Tibial nerve (tissue), 4 donors: ENCODE results near the gene FMN2. TPM values are rescaled to one million over a fixed set of nuclear protein-coding genes. Genes with fewer than 3 reads are reported as not detected.

Experiments used
- DNase-seq, 2 donors: peaks; one replicate each; pipeline ENCODE4 v3.0.0-alpha.2; 2019; ENCODE audit warnings: low spot score in 2 of 2
- H3K27ac ChIP-seq, 4 donors: fragments of 200-600 bp; sonication (generic) in 3 of 4; one replicate each; pipeline ENCODE4 v1.5.1; 2017 to 2019; ENCODE audit warnings: mild to moderate bottlenecking in 1 of 4
- H3K27me3 ChIP-seq, 2 donors: fragments of 200-600 bp; sonication (generic) in 1 of 2; one replicate each; pipeline versions ENCODE4 v1.5.1 to v1.6.0; 2017 to 2019
- H3K36me3 ChIP-seq, 3 donors: fragments of 200-600 bp; sonication (generic); one replicate each; pipeline ENCODE4 v1.5.1; 2018 to 2019
- H3K4me1 ChIP-seq, 4 donors: fragments of 200-600 bp; sonication (generic) in 3 of 4; one replicate each; pipeline ENCODE4 v1.5.1; 2017 to 2019
- H3K4me3 ChIP-seq, 4 donors: fragments of 200-600 bp; sonication (generic) in 3 of 4; one replicate each; pipeline ENCODE4 v1.5.1; 2017 to 2019; ENCODE audit warnings: mild to moderate bottlenecking in 1 of 4, moderate library complexity in 1 of 4
- H3K9me3 ChIP-seq, 4 donors: fragments of 200-600 bp; sonication (generic) in 3 of 4; one replicate each; pipeline ENCODE4 v1.5.1; 2017 to 2019
- CTCF ChIP-seq, 5 experiments: fragments of 200-600 bp in 3 of 5; fragments of 450-650 bp in 2 of 5; sonication (generic) in 3 of 5; IDR thresholded peaks; one replicate each; pipeline ENCODE4 v1.5.1; 2016 to 2019; ENCODE audit warnings: antibody characterized with exemption in 5 of 5, mild to moderate bottlenecking in 3 of 5, moderate library complexity in 2 of 5
- EP300 ChIP-seq, 2 donors: sonication (generic); formaldehyde crosslinking; IDR thresholded peaks; one replicate each; pipeline ENCODE4 v1.6.1; 2017; ENCODE audit warnings: antibody characterized with exemption in 2 of 2, mild to moderate bottlenecking in 1 of 2
- POLR2A ChIP-seq, 2 donors: fragments of 450-650 bp; IDR thresholded peaks; one replicate each; pipeline ENCODE4 v1.6.1; 2017; ENCODE audit warnings: antibody characterized with exemption in 2 of 2, mild to moderate bottlenecking in 2 of 2, moderate library complexity in 2 of 2
- WGBS, 2 donors: methylation state at CpG; one replicate each; pipeline ENCODE4 v1.1.5; 2018; 5-methylcytosine and 5-hydroxymethylcytosine counted together
- total RNA-seq, 4 donors: library from RNA; depleted of rRNA; stranded (reverse); fragments of >200 nt; gene quantifications; one replicate each; pipeline ENCODE4 v1.1.0, GENCODE V29; 2016

Gene FMN2
- total RNA-seq, 4 donors from 2014 or later: 16.7 to 24.9 (median 24.4) TPM

- Histone ChIP-seq H3K27me3 (no peaks in the 10 kb centered on the region), H3K9me3 (no peaks in the 10 kb centered on the region), H3K27ac (no peak overlapping the region), H3K4me1 (no peaks in the 10 kb centered on the region), H3K36me3 (no peaks in the 10 kb centered on the region), H3K4me3 (no peak overlapping the region)
- no peak for TF ChIP-seq POLR2A (IDR thresholded peaks at IDR 0.05)
- no peak for TF ChIP-seq CTCF (IDR thresholded peaks at IDR 0.05)
- TF ChIP-seq EP300 (IDR thresholded peaks at IDR 0.05): no peak
- no peak for DNase-seq
- 55 to 69% methylated on average over 3 of the region's 3 CpGs for WGBS, 2 donors
Observed at GRCh38 chr1:240462277-240462676, 370.6 kb downstream of the FMN2 start.

GRCh38 chr1:240462766-240463395, 371.2 kb downstream of the FMN2 start:
- Histone ChIP-seq H3K4me1 (no peaks in the 10 kb centered on the region), H3K4me3 (no peak overlapping the region), H3K9me3 (no peaks in the 10 kb centered on the region), H3K27ac (no peak overlapping the region), H3K27me3 (no peaks in the 10 kb centered on the region), H3K36me3 (no peaks in the 10 kb centered on the region)
- TF ChIP-seq EP300 (IDR thresholded peaks at IDR 0.05) (no peak), POLR2A (IDR thresholded peaks at IDR 0.05) (no peak), CTCF (IDR thresholded peaks at IDR 0.05) (no peak)
- DNase-seq: no peak
- WGBS, 2 donors: 80% methylated on average over 7 of the region's 7 CpGs

GRCh38 chr1:240464099-240464498, 372.4 kb downstream of the FMN2 start:
- H3K27me3 ChIP-seq: no peaks in the 10 kb centered on the region
- no peak for DNase-seq
- H3K36me3 ChIP-seq: no peaks in the 10 kb centered on the region
- H3K4me3 ChIP-seq: no peak overlapping the region
- WGBS, 2 donors: 81 to 83% methylated on average over 2 of the region's 2 CpGs
- H3K27ac ChIP-seq: no peak overlapping the region
- no peaks in the 10 kb centered on the region for H3K9me3 ChIP-seq
- no peaks in the 10 kb centered on the region for H3K4me1 ChIP-seq
- TF ChIP-seq EP300 (IDR thresholded peaks at IDR 0.05): no peak
- TF ChIP-seq POLR2A (IDR thresholded peaks at IDR 0.05): no peak
- no peak for TF ChIP-seq CTCF (IDR thresholded peaks at IDR 0.05)

- no peaks in the 10 kb centered on the region for H3K27me3 ChIP-seq
- DNase-seq: no peak
- WGBS, 2 donors: 46 to 54% methylated on average over 6 of the region's 6 CpGs
Observed at GRCh38 chr1:240465531-240465940, 373.9 kb downstream of the FMN2 start.

More at GRCh38 chr1:240465531-240465940, 373.9 kb downstream of the FMN2 start:
- no peaks in the 10 kb centered on the region for H3K36me3 ChIP-seq
- H3K4me3 ChIP-seq: no peak overlapping the region
- H3K27ac ChIP-seq: no peak overlapping the region
- no peaks in the 10 kb centered on the region for H3K9me3 ChIP-seq
- H3K4me1 ChIP-seq: no peaks in the 10 kb centered on the region
- TF ChIP-seq EP300 (IDR thresholded peaks at IDR 0.05): no peak
- TF ChIP-seq CTCF (IDR thresholded peaks at IDR 0.05): no peak
- TF ChIP-seq POLR2A (IDR thresholded peaks at IDR 0.05): no peak
